NCI-H1417 treated with DMSO at 0.1 percent for 48 hours (cell line): ENCODE data around the gene IL6.
"Not testable (repeated sequence)": the region's sequence is repeated elsewhere in the genome, so short reads cannot be mapped to it uniquely, and the experiment has no call there.

Experiments
- DNase-seq: peaks from one replicate; lab custom pipeline; 2025; lab: John Stamatoyannopoulos, UW

Gene IL6

GRCh38 chr7:22727714-22728035 lies 675 bp downstream of the IL6 start:
- DNase-seq = no peak

GRCh38 chr7:22728401-22729029 lies 1.5 kb downstream of the IL6 start:
- DNase-seq = no peak

GRCh38 chr7:22729180-22729825 lies 2.3 kb downstream of the IL6 start:
- no peak for DNase-seq

GRCh38 chr7:22730066-22730710 lies 3.2 kb downstream of the IL6 start:
- no peak for DNase-seq

- no peak for DNase-seq
Observed at GRCh38 chr7:22730921-22731654, 4.1 kb downstream of the IL6 start.

- no peak for DNase-seq
Observed at GRCh38 chr7:22731766-22732165, 4.8 kb downstream of the IL6 start.

GRCh38 chr7:22732556-22733126 lies 5.6 kb downstream of the IL6 start:
- no peak for DNase-seq

- DNase-seq = no peak
Observed at GRCh38 chr7:22733761-22734160, 6.8 kb downstream of the IL6 start.

- DNase-seq = no peak
Observed at GRCh38 chr7:22743014-22743413, 16.0 kb downstream of the IL6 start.

- no peak for DNase-seq
Observed at GRCh38 chr7:22751341-22751740, 24.3 kb downstream of the IL6 start.

GRCh38 chr7:22757338-22757994 lies 30.5 kb downstream of the IL6 start:
- no peak for DNase-seq

- DNase-seq = no peak
Observed at GRCh38 chr7:22758576-22758975, 31.6 kb downstream of the IL6 start.

- no peak for DNase-seq
Observed at GRCh38 chr7:22759721-22760120, 32.7 kb downstream of the IL6 start.

GRCh38 chr7:22762866-22763265 lies 35.9 kb downstream of the IL6 start:
- no peak for DNase-seq

- DNase-seq = no peak
Observed at GRCh38 chr7:22765609-22766008, 38.6 kb downstream of the IL6 start.

GRCh38 chr7:22771194-22771871 lies 44.3 kb downstream of the IL6 start:
- DNase-seq = no peak

GRCh38 chr7:22771872-22772228 lies 44.9 kb downstream of the IL6 start:
- no peak for DNase-seq

- no peak for DNase-seq
Observed at GRCh38 chr7:22772885-22773284, 45.9 kb downstream of the IL6 start.

GRCh38 chr7:22776964-22777363 lies 50.0 kb downstream of the IL6 start:
- DNase-seq = no peak

- not testable (repeated sequence) for DNase-seq
Observed at GRCh38 chr7:22779730-22780323, 52.8 kb downstream of the IL6 start.

GRCh38 chr7:22781230-22781711 lies 54.3 kb downstream of the IL6 start:
- no peak for DNase-seq
